Adipocyte (in vitro differentiated cells): Measurements from ENCODE around the gene APEH.
A peak's percentile ranks its signal among the peaks of the same experiment; 100 is the strongest.

Experiments
- DNase-seq: peaks from one replicate; pipeline ENCODE4 v3.0.0-alpha.2; 2015; ENCODE audit warnings: low read depth
- H3K27me3 ChIP-seq: replicated peaks from 2 replicates; pipeline ENCODE4 v1.7.0; 2013; ENCODE audit warnings: mild to moderate bottlenecking, low read length, moderate library complexity; ENCODE audit not compliant: control insufficient read depth, insufficient read depth
- H3K36me3 ChIP-seq: 2 replicates; pipeline ENCODE4 v1.7.0; 2013; ENCODE audit warnings: low read length, mild to moderate bottlenecking, moderate library complexity; ENCODE audit not compliant: control insufficient read depth, insufficient read depth, severe bottlenecking
- H3K4me1 ChIP-seq: 2 replicates; pipeline ENCODE4 v1.7.0; 2013; ENCODE audit warnings: mild to moderate bottlenecking, low read length, moderate library complexity; ENCODE audit not compliant: control insufficient read depth, insufficient read depth
- H3K4me3 ChIP-seq: 2 replicates; pipeline ENCODE4 v1.7.0; 2013; ENCODE audit warnings: mild to moderate bottlenecking, low read length, moderate library complexity
- H3K9ac ChIP-seq: 2 replicates; pipeline ENCODE4 v1.7.0; 2013; ENCODE audit warnings: mild to moderate bottlenecking, low read length, moderate library complexity
- H3K9me3 ChIP-seq: 2 replicates; pipeline ENCODE4 v1.7.0; 2013; ENCODE audit warnings: mild to moderate bottlenecking, low read length, moderate library complexity; ENCODE audit not compliant: control insufficient read depth

The APEH gene

GRCh38 chr3:49638445-49638844 is 35.7 kb upstream of the APEH start:
- DNase-seq, result peak; percentile 45

GRCh38 chr3:49639551-49639950 is 34.6 kb upstream of the APEH start:
- no peak for DNase-seq
- Histone ChIP-seq H3K4me3 (no peak overlapping the region), H3K9ac (no peak overlapping the region), H3K9me3 (no peaks in the 10 kb centered on the region), H3K4me1 (no peaks in the 10 kb centered on the region), H3K36me3 (no peaks in the 10 kb centered on the region), H3K27me3 (peaks cover 41% of the 10 kb centered on the region)

More at GRCh38 chr3:49638445-49638844, 35.7 kb upstream of the APEH start:
- Histone ChIP-seq H3K36me3 (no peaks in the 10 kb centered on the region), H3K9me3 (no peaks in the 10 kb centered on the region), H3K9ac (no peak overlapping the region), H3K4me3 (no peak overlapping the region), H3K4me1 (no peaks in the 10 kb centered on the region), H3K27me3 (peaks cover 34% of the 10 kb centered on the region)

GRCh38 chr3:49641292-49641691 is 32.9 kb upstream of the APEH start:
- H3K27me3 ChIP-seq, result peaks cover 30% of the 10 kb centered on the region
- DNase-seq, result no peak
- no peaks in the 10 kb centered on the region for H3K9me3 ChIP-seq
- H3K4me3 ChIP-seq, result no peak overlapping the region
- H3K36me3 ChIP-seq, result no peaks in the 10 kb centered on the region
- H3K4me1 ChIP-seq, result no peaks in the 10 kb centered on the region
- no peak overlapping the region for H3K9ac ChIP-seq

DNA sequence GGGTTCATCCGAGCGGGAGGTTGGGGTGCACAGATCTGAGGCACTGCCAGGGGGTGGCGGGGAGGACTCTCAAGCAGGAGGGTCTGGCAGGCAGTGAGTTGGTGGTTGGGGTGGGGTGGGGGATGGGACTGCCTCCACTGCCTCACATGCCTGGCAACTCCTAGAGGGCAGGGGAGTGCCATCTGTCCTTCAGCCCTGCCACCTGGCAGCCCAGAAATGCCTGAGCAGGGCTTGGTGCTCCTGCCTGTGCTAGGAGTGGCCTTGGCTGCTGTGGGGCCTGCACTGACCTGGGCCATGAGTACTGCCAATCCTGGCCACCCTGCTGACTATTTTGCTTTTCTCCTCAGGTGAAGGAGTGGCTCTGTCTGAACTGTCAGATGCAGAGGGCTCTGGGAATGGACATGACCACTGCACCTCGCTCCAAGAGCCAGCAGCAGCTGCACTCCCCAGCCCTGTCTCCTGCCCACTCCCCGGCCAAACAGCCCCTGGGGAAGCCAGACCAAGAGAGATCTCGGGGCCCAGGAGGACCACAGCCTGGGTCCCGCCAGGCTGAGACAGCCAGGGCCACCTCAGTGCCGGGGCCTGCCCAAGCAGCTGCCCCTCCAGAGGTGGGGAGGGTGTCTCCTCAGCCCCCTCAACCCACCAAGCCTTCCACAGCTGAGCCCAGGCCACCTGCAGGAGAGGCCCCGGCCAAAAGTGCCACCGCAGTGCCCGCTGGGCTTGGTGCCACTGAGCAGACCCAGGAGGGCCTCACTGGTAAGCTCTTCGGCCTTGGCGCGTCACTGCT is 32.0 kb upstream of the APEH start:
- no peaks in the 10 kb centered on the region for H3K36me3 ChIP-seq
- H3K4me1 ChIP-seq, result no peaks in the 10 kb centered on the region
- H3K9me3 ChIP-seq, result no peaks in the 10 kb centered on the region
- H3K9ac ChIP-seq, result no peak overlapping the region
- no peak for DNase-seq
- H3K27me3 ChIP-seq, result peaks cover 24% of the 10 kb centered on the region
- no peak overlapping the region for H3K4me3 ChIP-seq

- DNase-seq, result no peak
- no peaks in the 10 kb centered on the region for H3K4me1 ChIP-seq
- H3K27me3 ChIP-seq, result peaks cover 18% of the 10 kb centered on the region
- no peak overlapping the region for H3K4me3 ChIP-seq
- H3K9ac ChIP-seq, result no peak overlapping the region
- H3K9me3 ChIP-seq, result no peaks in the 10 kb centered on the region
- H3K36me3 ChIP-seq, result no peaks in the 10 kb centered on the region
These were observed 31.4 kb upstream of the APEH start for GRCh38 chr3:49642708-49643145.

- Histone ChIP-seq H3K27me3 (peaks cover 25% of the 10 kb centered on the region), H3K4me1 (no peaks in the 10 kb centered on the region), H3K4me3 (no peak overlapping the region), H3K36me3 (no peaks in the 10 kb centered on the region), H3K9ac (no peak overlapping the region), H3K9me3 (no peaks in the 10 kb centered on the region)
- DNase-seq, result no peak
These were observed 29.5 kb upstream of the APEH start for GRCh38 chr3:49644684-49645083.

DNA sequence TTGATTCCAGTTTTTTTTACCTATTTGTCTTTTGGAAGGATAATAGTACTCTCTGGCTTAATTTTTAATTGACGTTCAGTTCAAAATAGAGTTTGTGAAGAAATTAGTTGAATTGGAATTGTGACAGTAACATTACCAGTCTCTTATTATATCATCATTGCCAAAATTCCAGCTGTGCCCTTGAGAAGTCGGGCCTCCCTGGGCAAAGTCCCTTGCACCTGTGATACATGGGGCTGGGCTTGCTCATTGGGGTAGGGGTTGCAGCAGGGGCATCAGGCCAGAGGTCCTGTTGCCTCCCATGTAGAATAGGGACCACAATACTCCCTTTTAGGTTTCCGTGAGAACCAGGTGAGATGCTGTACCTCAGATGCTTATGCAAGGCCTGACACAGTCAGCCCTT is 27.9 kb upstream of the APEH start:
- H3K4me1 ChIP-seq, result no peaks in the 10 kb centered on the region
- DNase-seq, result no peak

DNA sequence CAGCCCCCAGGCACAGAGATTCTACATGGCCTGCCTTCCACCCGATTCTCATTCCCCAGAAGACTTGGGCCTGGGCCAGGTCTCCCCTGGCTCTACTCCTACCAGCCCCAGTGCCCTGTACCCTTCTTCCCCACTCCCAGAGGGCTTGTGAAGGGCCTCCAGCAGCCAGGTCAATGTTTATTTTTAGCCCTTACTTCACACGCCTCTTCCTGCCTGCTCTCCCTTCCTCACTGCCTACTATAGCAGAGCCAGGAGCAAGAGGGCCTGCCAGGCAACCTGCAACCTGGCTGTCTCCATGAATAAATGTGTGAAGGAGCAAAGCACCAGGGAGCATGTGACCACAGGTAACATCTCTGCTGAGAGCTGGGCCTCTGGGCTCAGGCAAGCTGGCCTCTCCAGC is 26.4 kb upstream of the APEH start:
- H3K36me3 ChIP-seq, result no peaks in the 10 kb centered on the region
- H3K9me3 ChIP-seq, result no peaks in the 10 kb centered on the region
- no peak overlapping the region for H3K4me3 ChIP-seq
- peaks cover 31% of the 10 kb centered on the region for H3K27me3 ChIP-seq
- H3K4me1 ChIP-seq, result no peaks in the 10 kb centered on the region
- no peak for DNase-seq
- H3K9ac ChIP-seq, result no peak overlapping the region

More for the DNA sequence above, 27.9 kb upstream of the APEH start:
- Histone ChIP-seq H3K36me3 (no peaks in the 10 kb centered on the region), H3K9ac (no peak overlapping the region), H3K9me3 (no peaks in the 10 kb centered on the region), H3K27me3 (peaks cover 26% of the 10 kb centered on the region), H3K4me3 (no peak overlapping the region)

DNA sequence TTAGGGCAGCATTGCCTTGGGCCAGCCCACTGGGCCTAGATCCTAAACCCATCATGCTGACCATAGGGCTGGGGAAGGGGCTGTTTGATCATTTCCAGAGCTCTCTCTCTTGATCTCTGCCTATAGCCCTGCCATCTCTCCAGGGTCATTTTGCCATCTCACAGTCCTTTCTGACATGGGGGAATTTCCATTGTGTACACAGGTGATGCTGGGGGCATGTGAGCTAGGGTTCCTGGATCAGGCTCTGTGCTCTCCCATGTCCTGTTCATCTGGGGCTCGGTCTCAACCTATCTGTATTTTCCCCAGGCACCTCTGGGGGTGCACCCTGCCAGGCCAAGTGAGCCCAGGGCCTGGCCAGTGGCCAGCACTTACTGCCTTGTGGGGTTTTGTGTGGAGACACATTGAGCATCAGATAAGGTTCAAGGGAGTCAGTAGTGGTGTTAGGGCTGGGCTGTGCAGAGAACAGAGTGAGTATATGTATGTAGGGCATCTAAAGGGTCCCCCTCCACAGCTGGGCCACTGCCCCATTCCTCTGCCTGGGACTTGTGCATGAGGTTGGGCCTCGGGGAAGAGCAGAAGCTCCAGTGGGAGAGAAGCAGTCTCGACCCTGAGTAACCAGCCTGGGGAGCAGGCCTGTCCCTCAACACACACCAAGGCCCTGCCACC is 25.7 kb upstream of the APEH start:
- H3K4me3 ChIP-seq, result no peak overlapping the region
- no peaks in the 10 kb centered on the region for H3K36me3 ChIP-seq
- H3K9me3 ChIP-seq, result no peaks in the 10 kb centered on the region
- H3K27me3 ChIP-seq, result peaks cover 27% of the 10 kb centered on the region
- no peak overlapping the region for H3K9ac ChIP-seq
- no peaks in the 10 kb centered on the region for H3K4me1 ChIP-seq
- DNase-seq, result no peak

GRCh38 chr3:49649576-49649975 is 24.6 kb upstream of the APEH start:
- H3K36me3 ChIP-seq, result no peaks in the 10 kb centered on the region
- H3K9me3 ChIP-seq, result no peaks in the 10 kb centered on the region
- no peaks in the 10 kb centered on the region for H3K4me1 ChIP-seq
- no peak for DNase-seq
- H3K27me3 ChIP-seq, result peaks cover 25% of the 10 kb centered on the region
- H3K4me3 ChIP-seq, result no peak overlapping the region
- no peak overlapping the region for H3K9ac ChIP-seq

DNA sequence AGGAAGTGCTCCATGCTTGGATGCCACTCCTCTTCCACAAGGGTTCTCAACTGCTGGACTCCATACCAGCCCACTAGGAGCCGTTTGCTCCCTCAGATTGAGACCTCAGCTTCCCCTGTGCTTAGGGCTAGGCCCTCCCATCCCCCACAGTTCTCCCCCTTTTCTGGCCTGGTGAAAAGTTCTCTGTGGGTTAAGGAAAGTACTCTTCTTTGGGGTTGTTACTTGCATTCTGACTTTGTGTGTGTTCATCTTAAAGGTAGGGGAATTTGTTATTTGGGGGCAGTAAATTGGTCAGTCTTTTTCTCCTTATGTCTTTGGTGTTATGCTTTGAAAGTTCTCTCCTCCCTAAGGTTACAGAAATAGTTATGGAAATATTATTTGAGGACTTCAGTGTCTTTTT is 24.0 kb upstream of the APEH start:
- Histone ChIP-seq H3K4me3 (no peak overlapping the region), H3K9ac (no peak overlapping the region), H3K36me3 (no peaks in the 10 kb centered on the region), H3K9me3 (no peaks in the 10 kb centered on the region), H3K27me3 (peaks cover 26% of the 10 kb centered on the region), H3K4me1 (no peaks in the 10 kb centered on the region)
- no peak for DNase-seq
